AG04449 (cell line): ENCODE data around the gene CLTRN.
"Not testable (repeated sequence)": the region's sequence is repeated elsewhere in the genome, so short reads cannot be mapped to it uniquely, and the experiment has no call there.

ENCODE experiments used
- CTCF ChIA-PET: fragments of 350-600 bp; formaldehyde crosslinking; extraction: SDS; loops from one replicate; lab custom pipeline; 2021; ENCODE audit warnings: antibody characterized with exemption; lab: Yijun Ruan, JAX
- POLR2A ChIA-PET: fragments of 400-600, 350-600 bp; formaldehyde crosslinking; extraction: SDS; loops from one replicate; lab custom pipeline; 2020; ENCODE audit warnings: antibody characterized with exemption, inconsistent platforms; lab: Yijun Ruan, JAX
- DNase-seq: peaks from one replicate; pipeline ENCODE4 v3.0.0-alpha.2; 2010; ENCODE audit warnings: low read depth, low spot score
- H3K4me3 ChIP-seq: 2 replicates; pipeline ENCODE4 v1.5.1; 2011; ENCODE audit warnings: low read depth, mild to moderate bottlenecking, control low read depth, low read length
- TF ChIP-seq, protein P1 (sequence below): IDR thresholded peaks from one replicate; pipeline ENCODE4 v1.5.1; 2011; ENCODE audit warnings: mild to moderate bottlenecking, moderate library complexity, low read length, control low read depth, inconsistent platforms; ENCODE audit not compliant: insufficient read depth; ENCODE audit errors: missing control alignments

CLTRN gene, protein sequence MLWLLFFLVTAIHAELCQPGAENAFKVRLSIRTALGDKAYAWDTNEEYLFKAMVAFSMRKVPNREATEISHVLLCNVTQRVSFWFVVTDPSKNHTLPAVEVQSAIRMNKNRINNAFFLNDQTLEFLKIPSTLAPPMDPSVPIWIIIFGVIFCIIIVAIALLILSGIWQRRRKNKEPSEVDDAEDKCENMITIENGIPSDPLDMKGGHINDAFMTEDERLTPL

DNA sequence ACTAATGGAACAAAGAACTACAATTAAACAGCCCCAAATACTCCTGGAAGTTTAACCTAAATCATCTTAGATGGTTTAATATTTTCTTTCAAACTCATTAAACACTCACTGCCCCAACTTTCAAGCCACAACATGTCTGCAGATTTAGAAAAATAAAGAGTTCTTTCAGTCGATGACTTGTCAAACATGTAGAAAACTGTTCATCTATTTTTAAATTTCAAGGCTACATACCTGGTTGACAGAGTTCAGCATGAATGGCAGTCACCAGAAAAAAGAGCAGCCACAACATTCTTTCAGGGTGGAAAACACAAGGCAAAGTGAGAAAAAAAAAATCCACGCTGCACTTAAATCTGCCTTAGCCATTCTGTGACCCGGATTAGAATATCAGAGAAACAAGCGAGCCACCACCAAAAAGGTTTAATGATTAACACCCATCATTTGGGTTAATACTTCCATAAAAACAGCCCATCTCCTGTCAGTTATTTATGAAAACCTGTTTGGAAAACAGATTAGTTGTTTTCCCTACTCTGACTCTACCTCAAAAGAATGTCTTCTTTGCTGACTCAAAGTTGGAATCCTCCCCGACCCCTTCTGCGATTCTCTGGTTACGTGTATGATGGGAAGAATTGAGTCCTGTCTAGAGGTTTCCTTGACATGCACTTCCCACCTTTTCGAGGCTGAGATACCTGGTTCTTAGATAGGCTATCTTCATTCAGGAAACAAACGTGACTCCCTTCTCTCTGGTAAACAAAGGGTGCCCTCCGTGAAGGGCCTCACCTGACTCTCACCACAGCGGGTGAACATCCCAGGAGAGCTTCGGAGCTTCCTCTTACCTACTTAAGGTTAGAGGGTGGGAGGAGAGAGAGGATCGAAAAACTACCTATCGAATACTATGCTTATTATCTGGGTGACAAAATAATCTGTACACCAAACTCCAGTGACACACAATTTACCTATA lies at the start of gene CLTRN:
CLTRN (minus strand) TSS at position 319 of the 958 bp plus-strand sequence; CDS start at position 289, 30 bp downstream.
- no peak within 1 kb of the TSS for H3K4me3 ChIP-seq
- TF ChIP-seq, protein P1, sequence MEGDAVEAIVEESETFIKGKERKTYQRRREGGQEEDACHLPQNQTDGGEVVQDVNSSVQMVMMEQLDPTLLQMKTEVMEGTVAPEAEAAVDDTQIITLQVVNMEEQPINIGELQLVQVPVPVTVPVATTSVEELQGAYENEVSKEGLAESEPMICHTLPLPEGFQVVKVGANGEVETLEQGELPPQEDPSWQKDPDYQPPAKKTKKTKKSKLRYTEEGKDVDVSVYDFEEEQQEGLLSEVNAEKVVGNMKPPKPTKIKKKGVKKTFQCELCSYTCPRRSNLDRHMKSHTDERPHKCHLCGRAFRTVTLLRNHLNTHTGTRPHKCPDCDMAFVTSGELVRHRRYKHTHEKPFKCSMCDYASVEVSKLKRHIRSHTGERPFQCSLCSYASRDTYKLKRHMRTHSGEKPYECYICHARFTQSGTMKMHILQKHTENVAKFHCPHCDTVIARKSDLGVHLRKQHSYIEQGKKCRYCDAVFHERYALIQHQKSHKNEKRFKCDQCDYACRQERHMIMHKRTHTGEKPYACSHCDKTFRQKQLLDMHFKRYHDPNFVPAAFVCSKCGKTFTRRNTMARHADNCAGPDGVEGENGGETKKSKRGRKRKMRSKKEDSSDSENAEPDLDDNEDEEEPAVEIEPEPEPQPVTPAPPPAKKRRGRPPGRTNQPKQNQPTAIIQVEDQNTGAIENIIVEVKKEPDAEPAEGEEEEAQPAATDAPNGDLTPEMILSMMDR, result no peak
- DNase-seq, result no peak
- ChIA-PET CTCF (no interaction called here), POLR2A (no interaction called here)

DNA sequence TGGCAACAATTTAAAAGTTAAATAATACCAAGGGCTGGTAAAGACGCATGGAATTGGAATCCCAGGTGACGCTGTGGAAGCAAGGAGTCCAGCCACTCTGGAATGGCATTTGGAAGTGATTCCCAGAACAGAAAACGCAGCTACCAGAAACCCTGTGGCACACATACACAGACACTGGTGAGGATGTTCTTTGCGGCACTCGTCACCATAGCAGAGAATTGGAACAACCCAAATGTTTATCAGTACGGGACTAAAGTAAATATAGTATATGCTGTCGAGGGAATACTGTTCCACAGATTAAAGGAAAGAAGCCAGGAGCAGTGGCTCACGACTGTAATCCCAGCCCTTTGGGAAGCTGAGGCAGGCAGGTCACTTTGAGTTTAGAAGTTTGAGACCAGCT lies 39.7 kb upstream of the CLTRN start:
- H3K4me3 ChIP-seq, DNase-seq, POLR2A ChIA-PET: not testable (repeated sequence)
- CTCF ChIA-PET, result interaction anchor here (1.0 kb wide), 1 partner anchor 17 kb away, joined by 3 read pairs; no protein-coding TSS in a partner anchor

DNA sequence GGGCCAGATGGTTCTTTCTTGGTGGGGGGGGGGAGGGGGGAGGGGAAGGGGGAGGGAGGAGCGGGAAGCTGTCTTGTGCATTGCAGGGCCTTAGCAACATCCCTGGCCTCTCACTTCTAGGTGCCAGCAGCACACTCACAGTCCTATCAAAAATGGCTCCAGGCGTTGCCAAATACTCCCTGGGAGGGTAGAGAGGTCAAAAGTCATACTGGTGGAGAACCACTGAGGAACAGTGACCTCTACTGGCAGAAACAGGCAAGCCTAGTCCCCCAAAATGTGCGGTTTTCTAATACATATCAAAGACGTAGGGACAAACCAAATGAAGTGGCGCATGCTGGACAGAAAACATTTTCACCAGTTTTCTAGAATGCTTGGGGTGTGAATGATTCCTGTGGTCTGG lies 39.2 kb upstream of the CLTRN start:
- POLR2A ChIA-PET, DNase-seq, CTCF ChIA-PET, H3K4me3 ChIP-seq: not testable (repeated sequence)

DNA sequence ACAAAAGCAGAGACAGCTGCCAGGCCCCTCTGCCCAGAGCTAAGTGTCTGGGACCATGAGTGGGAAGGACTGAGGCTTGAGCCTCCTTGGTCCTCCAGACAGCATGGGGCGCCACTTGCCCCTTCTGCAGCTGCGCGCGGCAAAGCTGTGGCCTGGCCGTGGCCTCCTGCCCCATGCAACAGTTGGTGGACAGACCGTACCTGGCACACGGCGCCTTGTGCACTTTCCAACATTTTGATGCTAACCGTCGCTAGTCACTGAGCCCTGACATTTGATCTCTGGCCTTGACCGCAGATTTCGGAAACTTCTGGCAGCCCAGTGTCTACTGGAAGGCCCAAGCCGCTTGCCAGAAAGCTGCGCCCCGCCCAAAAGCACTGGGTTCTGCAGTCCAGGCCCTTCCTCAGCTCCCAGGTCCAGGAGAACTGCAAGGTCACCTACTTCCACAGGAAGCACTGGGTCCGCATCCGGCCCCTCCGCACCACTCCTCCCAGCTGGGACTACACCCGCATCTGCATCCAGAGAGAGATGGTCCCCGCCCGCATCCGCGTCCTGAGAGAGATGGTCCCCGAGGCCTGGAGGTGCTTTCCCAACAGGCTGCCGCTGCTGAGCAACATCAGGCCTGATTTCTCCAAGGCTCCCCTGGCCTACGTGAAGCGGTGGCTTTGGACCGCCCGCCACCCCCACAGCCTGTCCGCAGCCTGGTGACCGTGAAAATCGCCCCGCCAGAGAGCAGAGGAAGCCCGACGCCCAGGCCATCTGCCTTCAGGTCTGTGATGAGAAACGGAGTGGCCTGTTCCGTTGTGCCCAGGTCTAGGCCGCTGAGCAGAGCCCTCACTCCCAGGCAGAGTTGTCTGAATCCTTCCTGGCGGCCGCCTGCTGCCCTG lies 38.1 kb upstream of the CLTRN start:
- H3K4me3 ChIP-seq, result no peak overlapping the region
- TF ChIP-seq, protein P1, result no peak
- ChIA-PET CTCF (no interaction called here), POLR2A (no interaction called here)
- no peak for DNase-seq

DNA sequence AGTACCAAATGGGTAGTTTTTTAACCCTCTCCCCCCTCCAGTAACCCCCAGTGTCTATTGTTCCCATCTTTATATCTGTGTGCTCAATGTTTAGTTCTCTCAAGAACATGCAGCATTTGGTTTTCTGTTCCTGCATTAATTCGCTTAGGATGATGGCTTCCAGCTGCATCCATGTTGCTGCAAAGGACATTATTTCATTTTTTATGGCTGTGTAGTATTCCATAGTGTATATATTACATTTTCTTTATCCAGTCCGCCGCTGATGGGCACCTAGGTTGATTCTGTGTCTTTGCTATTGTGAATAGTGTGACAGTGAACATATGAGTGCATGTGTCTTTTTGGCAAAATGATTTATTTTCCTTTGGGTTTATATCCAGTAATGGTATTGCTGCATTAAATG lies 31.9 kb upstream of the CLTRN start:
- DNase-seq, result no peak
- ChIA-PET CTCF (no interaction called here), POLR2A (no interaction called here)
- TF ChIP-seq, protein P1, result no peak
- no peak overlapping the region for H3K4me3 ChIP-seq

DNA sequence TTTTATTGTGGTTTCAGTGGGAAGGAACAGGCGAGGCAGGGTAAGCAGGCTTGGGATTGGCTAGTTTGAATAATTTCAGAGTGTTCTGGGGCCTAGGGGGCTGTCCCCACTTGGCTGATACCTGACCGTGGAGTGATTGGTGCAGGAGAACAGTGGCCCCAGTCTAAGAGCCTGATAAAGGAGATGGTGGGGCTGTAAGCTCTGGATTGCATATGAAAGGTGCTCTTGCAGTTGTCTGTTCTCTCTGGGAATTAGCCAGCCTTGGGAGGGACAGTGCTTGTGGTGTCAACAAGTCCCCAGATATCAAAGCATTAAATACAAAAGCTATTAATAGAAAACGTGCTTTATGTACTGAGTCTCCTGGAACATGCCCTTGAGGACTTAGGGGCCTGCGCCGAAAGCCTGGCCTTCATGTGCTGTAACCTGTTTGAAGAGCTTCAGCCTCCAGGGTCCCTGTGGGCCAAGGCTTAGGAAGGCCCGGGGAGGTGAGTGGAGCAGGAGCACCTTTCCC lies 30.4 kb upstream of the CLTRN start:
- ChIA-PET CTCF (no interaction called here), POLR2A (no interaction called here)

More for the DNA sequence above, 30.4 kb upstream of the CLTRN start:
- DNase-seq, result no peak
- TF ChIP-seq, protein P1, result no peak
- no peak overlapping the region for H3K4me3 ChIP-seq
